ENCODE measurements around the gene GEN1. TPM values are rescaled to one million over a fixed set of nuclear protein-coding genes. Genes with fewer than 3 reads are reported as not detected.

GEN1 gene
- total RNA-seq, 1 donor from 2014 or later: 15.6 TPM

GRCh38 chr2:17762451-17762850 is 8.5 kb downstream of the GEN1 start:
- no peak for TF ChIP-seq CTCF (conservative IDR thresholded peaks at IDR 0.05; ENCODE audit: low read depth, low read length)
- H3K4me3 ChIP-seq (ENCODE audit: low read depth, low read length): no peak overlapping the region
- no peak for DNase-seq (ENCODE audit: low read depth)

- no peak for TF ChIP-seq CTCF (conservative IDR thresholded peaks at IDR 0.05; ENCODE audit: low read depth, low read length)
- no peak overlapping the region for H3K4me3 ChIP-seq (ENCODE audit: low read depth, low read length)
- DNase-seq (ENCODE audit: low read depth): no peak
Measured at GRCh38 chr2:17763641-17764333, 9.8 kb downstream of the GEN1 start.

GRCh38 chr2:17765398-17765797 is 11.5 kb downstream of the GEN1 start:
- no peak overlapping the region for H3K4me3 ChIP-seq (ENCODE audit: low read depth, low read length)
- TF ChIP-seq CTCF (conservative IDR thresholded peaks at IDR 0.05; ENCODE audit: low read depth, low read length): no peak
- DNase-seq (ENCODE audit: low read depth): no peak

- no peak for TF ChIP-seq CTCF (conservative IDR thresholded peaks at IDR 0.05; ENCODE audit: low read depth, low read length)
- DNase-seq (ENCODE audit: low read depth): no peak
- no peak overlapping the region for H3K4me3 ChIP-seq (ENCODE audit: low read depth, low read length)
Measured at GRCh38 chr2:17768894-17769293, 15.0 kb downstream of the GEN1 start.

GRCh38 chr2:17771956-17772355 is 18.0 kb downstream of the GEN1 start:
- no peak overlapping the region for H3K4me3 ChIP-seq (ENCODE audit: low read depth, low read length)
- TF ChIP-seq CTCF (conservative IDR thresholded peaks at IDR 0.05; ENCODE audit: low read depth, low read length): no peak
- no peak for DNase-seq (ENCODE audit: low read depth)

GRCh38 chr2:17772532-17772931 is 18.6 kb downstream of the GEN1 start:
- TF ChIP-seq CTCF (conservative IDR thresholded peaks at IDR 0.05; ENCODE audit: low read depth, low read length): no peak
- no peak for DNase-seq (ENCODE audit: low read depth)
- no peak overlapping the region for H3K4me3 ChIP-seq (ENCODE audit: low read depth, low read length)

GRCh38 chr2:17780546-17780945 is 26.6 kb downstream of the GEN1 start:
- H3K4me3 ChIP-seq (ENCODE audit: low read depth, low read length): no peak overlapping the region
- no peak for DNase-seq (ENCODE audit: low read depth)
- no peak for TF ChIP-seq CTCF (conservative IDR thresholded peaks at IDR 0.05; ENCODE audit: low read depth, low read length)

Data from epithelial cell of proximal tubule (primary cell).